ENCODE data around the gene METRNL.

METRNL gene

GRCh38 chr17:83093506-83093905 lies 14.1 kb downstream of the METRNL start:
- DNase-seq (ENCODE audit: low spot score): no peak
- TF ChIP-seq, protein P1, sequence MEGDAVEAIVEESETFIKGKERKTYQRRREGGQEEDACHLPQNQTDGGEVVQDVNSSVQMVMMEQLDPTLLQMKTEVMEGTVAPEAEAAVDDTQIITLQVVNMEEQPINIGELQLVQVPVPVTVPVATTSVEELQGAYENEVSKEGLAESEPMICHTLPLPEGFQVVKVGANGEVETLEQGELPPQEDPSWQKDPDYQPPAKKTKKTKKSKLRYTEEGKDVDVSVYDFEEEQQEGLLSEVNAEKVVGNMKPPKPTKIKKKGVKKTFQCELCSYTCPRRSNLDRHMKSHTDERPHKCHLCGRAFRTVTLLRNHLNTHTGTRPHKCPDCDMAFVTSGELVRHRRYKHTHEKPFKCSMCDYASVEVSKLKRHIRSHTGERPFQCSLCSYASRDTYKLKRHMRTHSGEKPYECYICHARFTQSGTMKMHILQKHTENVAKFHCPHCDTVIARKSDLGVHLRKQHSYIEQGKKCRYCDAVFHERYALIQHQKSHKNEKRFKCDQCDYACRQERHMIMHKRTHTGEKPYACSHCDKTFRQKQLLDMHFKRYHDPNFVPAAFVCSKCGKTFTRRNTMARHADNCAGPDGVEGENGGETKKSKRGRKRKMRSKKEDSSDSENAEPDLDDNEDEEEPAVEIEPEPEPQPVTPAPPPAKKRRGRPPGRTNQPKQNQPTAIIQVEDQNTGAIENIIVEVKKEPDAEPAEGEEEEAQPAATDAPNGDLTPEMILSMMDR (IDR thresholded peaks at IDR 0.05; ENCODE audit: extremely low read depth, missing control alignments): no peak

DNA sequence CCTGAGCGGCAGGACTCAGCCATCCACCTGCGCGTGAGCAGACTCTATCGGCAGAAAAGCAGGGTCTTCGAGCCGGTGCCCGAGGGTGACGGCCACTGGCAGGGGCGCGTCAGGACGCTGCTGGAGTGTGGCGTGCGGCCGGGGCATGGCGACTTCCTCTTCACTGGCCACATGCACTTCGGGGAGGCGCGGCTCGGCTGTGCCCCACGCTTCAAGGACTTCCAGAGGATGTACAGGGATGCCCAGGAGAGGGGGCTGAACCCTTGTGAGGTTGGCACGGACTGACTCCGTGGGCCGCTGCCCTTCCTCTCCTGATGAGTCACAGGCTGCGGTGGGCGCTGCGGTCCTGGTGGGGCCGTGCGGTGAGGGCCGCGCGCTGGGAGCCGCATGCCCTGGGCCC lies 14.9 kb downstream of the METRNL start:
- TF ChIP-seq, protein P1 (IDR thresholded peaks at IDR 0.05; ENCODE audit: extremely low read depth, missing control alignments): no peak
- DNase-seq (ENCODE audit: low spot score): no peak

GRCh38 chr17:83095016-83095415 lies 15.6 kb downstream of the METRNL start:
- DNase-seq (ENCODE audit: low spot score): no peak
- TF ChIP-seq, protein P1 (IDR thresholded peaks at IDR 0.05; ENCODE audit: extremely low read depth, missing control alignments): no peak

GRCh38 chr17:83096401-83097224 lies 17.2 kb downstream of the METRNL start:
- TF ChIP-seq, protein P1 (IDR thresholded peaks at IDR 0.05; ENCODE audit: extremely low read depth, missing control alignments): no peak
- DNase-seq (ENCODE audit: low spot score): no peak

GRCh38 chr17:83097831-83098230 lies 18.4 kb downstream of the METRNL start:
- no peak for DNase-seq (ENCODE audit: low spot score)
- TF ChIP-seq, protein P1 (IDR thresholded peaks at IDR 0.05; ENCODE audit: extremely low read depth, missing control alignments): no peak

DNA sequence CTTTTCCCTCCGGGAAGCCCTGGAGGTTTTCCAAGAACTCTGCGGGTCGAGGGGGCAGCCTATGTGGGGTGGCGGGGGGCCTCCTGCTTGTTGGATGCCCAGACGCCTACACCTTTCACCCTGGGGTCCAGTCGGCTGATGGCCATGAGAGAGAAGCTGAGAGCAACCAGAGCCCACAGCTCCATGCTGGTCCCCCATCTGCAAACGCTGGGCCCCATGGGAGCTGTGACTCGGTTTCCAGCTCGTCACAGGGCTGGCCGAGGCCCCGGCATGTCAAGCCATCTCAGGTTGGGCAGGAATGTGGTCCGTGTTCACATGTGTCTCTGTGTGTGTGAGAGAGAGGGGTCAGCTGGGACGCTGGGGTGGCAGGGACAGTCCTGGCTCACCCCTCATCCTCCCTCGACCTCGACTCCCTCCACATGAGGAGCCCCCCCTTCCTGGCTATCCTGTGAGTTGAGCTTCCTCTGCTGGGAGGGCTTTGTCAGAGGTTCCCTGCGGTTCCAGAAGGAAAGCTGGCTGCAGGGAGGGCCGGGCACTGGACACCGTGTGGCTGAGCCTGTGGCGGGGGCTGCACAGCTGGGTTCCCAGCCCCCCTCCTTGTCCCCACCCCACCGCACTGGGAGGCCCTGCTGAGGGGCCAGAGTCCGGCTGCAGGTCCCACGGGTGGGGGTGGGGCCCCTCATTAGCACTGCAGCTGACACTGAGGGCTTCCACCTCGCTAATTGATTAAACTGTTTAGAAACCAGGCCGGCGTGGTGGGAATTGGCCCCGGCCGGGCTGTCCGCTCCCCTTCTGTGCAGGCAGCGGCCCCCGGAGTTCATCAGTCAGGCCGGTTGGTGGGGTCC lies 19.1 kb downstream of the METRNL start:
- DNase-seq (ENCODE audit: low spot score): no peak

More for the DNA sequence above, 19.1 kb downstream of the METRNL start:
- TF ChIP-seq, protein P1 (IDR thresholded peaks at IDR 0.05; ENCODE audit: extremely low read depth, missing control alignments): no peak
